GM12874 (cell line): ENCODE data around the gene LIME1.

Experiments used
- CTCF ChIP-seq: IDR thresholded peaks from 2 replicates; pipeline ENCODE4 v1.5.1; 2011; ENCODE audit warnings: low read depth, mild to moderate bottlenecking, control low read depth, low read length, moderate library complexity; ENCODE audit not compliant: insufficient read depth

LIME1 gene

GRCh38 chr20:63735859-63736718 lies at the start of gene LIME1:
LIME1 (plus strand) TSS chr20:63736664; CDS start chr20:63737550, 886 bp downstream.
- TF ChIP-seq CTCF: no peak

GRCh38 chr20:63687419-63688178 lies 48.9 kb upstream of the LIME1 start:
- no peak for TF ChIP-seq CTCF

GRCh38 chr20:63688228-63689045 lies 48.0 kb upstream of the LIME1 start:
- TF ChIP-seq CTCF: no peak

- no peak for TF ChIP-seq CTCF
These were observed 47.1 kb upstream of the LIME1 start for GRCh38 chr20:63689046-63690002.

GRCh38 chr20:63690003-63690897 lies 46.2 kb upstream of the LIME1 start:
- TF ChIP-seq CTCF: no peak

GRCh38 chr20:63690898-63691710 lies 45.4 kb upstream of the LIME1 start:
- no peak for TF ChIP-seq CTCF
